DMS53 treated with DMSO at 0.1 percent for 48 hours (cell line): ENCODE results near the gene SASH1.

ENCODE experiments used
- DNase-seq: peaks from one replicate; lab custom pipeline; 2025; ENCODE audit not compliant: unreplicated experiment; lab: John Stamatoyannopoulos, UW

The SASH1 gene

GRCh38 chr6:148430897-148431296 is 88.3 kb downstream of the SASH1 start:
- DNase-seq: no peak

GRCh38 chr6:148431413-148431812 is 88.8 kb downstream of the SASH1 start:
- DNase-seq: no peak

DNA sequence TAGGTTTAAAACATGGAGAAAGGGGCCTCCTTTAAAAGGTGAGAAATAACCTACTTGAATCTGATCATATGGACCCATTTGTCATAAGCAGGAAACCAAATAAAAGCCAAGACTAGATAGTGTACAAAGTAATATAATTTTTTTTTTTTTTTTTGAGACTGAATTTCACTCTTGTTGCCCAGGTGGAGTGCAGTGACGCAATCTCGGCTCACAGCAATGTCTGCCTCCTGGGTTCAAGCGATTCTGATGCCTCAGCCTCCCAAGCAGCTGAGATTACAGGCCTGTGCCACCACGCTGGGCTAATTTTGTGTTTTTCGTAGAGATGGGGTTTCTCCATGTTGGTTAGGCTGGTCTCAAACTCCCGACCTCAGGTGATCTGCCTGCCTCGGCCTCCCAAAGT is 89.2 kb downstream of the SASH1 start:
- DNase-seq: no peak

DNA sequence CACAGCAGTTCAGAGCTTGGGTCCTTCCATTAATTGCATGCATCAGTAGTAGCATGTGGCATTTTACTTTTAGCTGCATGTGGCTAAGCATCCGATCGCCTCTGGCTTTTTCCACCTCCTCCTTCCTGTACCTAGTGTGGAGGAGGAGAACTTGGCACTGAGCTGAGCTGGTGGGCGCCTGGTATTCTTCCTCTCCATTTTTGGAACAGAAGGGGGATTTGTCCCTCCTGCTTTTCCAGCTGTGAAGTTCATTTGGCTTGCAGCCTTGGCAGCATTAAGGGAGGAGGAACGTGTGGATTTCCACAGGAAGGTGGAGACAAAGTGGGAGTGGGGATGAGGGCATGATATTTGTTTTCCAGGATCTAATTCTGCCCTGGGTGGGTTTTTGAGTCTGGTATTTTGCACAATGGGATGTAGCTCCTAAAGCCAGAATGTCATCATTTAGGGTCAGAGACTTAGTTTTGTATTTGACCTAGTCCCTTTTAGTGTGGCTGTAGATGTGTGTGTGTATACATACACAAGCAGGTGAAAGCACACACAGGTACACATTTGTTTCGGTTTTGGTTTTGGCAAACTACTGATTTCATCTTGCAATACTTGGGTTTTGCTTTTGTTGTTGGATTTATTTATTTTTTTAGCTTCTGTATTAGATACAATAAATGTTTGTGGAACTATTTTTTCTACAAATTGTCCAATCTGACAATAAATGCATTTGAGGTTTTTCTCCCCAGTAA is 90.0 kb downstream of the SASH1 start:
- DNase-seq: no peak

GRCh38 chr6:148435386-148435785 is 92.7 kb downstream of the SASH1 start:
- no peak for DNase-seq

DNA sequence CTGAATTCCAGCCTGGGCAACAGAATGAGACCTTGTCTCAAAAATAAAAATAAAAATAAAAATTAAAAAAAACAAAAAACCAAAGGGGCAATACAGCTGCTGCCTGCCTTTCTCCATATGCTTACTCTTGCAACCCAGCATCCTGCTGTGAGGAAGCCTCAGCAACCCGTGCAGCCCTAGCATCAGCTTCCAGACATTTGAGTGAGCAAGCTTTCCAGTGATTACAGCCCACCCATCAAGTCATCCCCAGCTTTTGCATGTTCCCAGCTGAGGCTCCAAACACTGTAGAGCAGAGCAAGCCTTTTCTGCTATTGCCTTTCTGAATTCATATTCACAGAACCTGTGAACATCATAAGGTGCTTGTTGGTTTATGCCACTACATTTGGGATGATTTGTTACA is 93.8 kb downstream of the SASH1 start:
- DNase-seq: no peak

DNA sequence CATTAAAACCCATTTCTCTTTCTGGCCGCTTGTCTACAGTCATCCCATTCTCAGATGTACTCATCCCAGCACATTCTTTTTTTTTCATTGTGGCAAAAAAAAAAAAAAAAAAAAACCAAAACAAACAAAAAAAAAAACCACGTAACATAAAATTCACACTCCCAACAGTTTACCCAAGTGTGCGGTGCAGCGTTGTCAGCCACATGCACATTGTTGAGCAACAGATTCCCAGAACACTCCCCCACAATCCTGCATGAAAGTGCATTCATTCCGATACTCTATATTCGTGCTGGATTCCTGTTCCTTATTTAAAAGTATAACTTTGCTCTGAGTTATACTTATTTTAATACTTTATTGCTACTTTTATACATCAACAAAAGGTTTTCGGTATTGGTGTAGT is 96.0 kb downstream of the SASH1 start:
- no peak for DNase-seq

DNA sequence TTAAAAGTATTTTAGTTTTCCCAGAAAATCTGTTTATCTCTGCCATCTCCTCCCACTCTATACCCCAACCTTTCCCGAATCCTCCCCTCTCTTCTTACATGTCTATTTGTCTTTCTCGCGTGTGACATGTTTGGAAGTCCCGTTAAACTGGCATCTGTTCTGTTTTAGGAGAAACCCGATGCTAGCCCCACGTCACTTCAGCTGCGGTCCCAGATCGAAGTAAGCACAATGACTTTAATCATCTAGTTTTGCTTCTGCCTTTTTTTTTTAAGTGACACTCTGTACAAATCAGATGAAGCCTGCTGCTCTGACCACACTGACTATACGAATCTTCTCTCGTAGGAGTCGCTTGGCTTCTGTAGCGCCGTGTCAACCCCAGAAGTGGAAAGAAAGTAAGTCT is 97.4 kb downstream of the SASH1 start:
- no peak for DNase-seq

GRCh38 chr6:148440877-148441453 is 98.3 kb downstream of the SASH1 start:
- no peak for DNase-seq

- peak; percentile 78 for DNase-seq
Observed at GRCh38 chr6:148441454-148441911, 98.8 kb downstream of the SASH1 start.

- DNase-seq: no peak
Observed at GRCh38 chr6:148443798-148444560, 101.3 kb downstream of the SASH1 start.

GRCh38 chr6:148445116-148445515 is 102.5 kb downstream of the SASH1 start:
- DNase-seq: no peak

DNA sequence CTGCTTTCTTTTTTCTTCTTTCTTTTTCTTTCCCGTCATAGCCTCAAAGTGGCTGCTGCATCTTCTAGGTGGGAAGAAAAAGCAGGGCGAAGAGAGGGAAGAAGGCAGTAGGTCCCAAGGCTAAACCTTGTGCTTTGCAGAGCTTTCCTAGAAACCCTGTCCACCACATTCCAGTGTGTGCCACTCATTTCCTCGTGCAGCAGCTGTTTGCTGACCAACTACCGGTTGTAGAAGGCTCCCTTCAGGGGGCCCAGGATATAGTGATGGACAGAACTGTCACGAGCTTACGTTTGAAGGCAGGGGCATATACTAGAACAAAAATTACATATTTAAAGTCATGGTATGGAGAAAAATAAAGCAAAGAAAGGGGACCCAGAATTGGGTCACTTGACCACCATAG is 103.0 kb downstream of the SASH1 start:
- no peak for DNase-seq

DNA sequence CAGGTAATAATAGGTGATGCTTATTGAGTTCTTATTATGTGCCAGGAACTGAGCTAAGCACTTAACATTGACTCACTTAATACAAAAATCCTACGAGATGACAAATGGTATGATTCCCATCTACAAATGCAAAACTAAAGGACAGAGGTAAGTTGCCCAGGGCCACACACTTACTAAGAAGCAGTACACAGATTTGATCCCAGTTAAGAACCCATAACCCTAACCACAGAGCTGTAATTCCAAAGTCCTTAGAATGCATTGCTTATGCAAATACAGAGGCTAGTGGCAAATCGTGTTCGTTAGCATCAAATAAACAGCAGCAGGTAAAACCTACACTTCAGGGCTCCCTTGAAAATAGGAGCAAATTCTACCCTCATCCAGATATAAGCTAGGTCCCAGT is 104.0 kb downstream of the SASH1 start:
- no peak for DNase-seq

GRCh38 chr6:148447521-148448230 is 105.0 kb downstream of the SASH1 start:
- DNase-seq: no peak

DNA sequence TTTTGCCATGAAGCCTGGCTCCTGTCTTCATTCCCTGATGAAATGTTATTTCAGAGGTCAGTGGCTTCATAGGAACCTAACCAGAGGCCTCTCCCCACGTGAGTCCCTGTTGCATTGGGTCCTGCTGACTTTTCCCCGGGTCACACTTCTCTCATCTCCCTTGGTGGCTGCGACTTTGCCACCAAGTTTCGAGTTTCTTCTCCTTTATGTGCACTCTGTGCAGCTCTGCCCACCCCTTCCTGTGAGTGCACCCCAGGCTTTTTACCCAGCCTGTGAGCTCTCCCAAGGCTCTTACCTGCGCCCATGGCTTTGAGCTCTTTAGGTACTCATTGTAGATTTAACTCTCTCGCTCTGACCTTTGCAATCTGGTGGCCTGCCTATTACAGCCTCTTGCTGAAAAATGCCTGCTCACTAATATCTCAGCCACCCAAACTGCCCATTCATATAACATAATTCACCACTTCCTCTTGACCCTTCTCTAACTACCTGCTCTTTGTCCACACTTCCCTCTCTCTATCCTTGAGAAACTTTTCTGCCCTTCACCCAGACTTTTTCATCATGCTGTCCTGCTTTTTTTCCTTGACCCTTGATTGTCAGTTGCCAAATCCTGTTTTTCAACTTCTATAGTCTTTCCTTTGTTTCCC is 105.9 kb downstream of the SASH1 start:
- no peak for DNase-seq

DNA sequence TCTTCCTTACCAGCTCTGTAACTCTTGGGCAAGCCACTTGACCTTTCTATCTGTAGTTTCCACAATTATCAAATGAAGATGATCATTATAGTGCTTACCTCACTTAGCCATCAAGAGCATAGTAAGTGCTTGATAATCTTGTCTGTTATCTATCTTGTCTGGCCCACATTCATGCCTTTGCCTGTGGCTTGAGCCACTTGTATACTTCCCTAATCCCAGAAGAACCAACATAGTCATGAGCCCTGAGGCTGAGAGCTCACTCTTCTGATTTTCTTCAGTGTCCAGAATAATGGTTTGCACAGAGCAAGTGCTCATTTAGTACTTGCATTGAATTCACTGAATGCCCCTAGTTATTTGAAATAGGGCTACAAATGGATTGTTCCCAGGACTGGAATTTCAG is 108.2 kb downstream of the SASH1 start:
- DNase-seq: no peak

GRCh38 chr6:148451690-148452089 is 109.1 kb downstream of the SASH1 start:
- no peak for DNase-seq

DNA sequence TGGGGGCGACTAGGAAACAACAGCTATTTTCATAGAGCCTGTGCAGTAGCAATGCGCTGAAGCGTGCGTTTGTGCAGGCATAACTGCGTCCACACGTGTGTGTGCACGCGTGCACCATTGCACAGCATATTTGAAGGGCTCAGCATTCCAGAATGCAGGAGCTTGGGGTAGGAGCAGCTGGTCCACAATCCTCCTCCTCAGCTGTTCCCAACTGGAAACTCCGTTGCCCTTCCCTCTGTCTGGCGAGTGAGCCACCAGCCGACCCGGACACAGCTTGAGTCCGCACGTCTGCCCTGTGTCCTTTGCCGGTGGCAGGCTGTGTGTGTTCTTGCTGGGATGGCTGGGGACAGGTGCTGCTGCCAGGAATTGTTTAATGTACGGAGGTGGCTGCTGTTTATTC is 110.2 kb downstream of the SASH1 start:
- no peak for DNase-seq

GRCh38 chr6:148453906-148454305 is 111.3 kb downstream of the SASH1 start:
- DNase-seq: no peak

DNA sequence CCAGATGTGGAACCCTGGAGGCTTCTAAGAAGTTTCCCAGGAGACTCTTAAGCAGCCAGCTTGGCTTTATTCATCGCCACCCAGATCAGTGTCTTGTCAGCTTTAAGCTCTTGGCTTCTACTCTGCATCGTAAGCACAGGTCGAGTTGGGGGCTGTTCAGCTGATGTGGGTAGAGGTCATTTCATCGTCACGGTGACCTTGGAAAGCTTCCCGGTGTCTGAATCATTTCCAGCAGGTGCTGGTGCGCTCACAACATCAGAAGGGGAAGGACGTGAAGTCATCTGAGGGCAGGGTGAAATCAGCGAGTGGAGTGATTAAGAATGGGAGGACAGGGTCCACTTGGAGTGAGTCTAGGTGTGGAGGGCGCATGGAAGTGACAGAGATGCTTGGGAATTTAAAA is 112.6 kb downstream of the SASH1 start:
- DNase-seq: no peak
